Right lobe of liver (tissue), 4 donors: ENCODE measurements around the gene ST7L.

ENCODE experiments used
- CTCF ChIP-seq, 4 donors: fragments of 200-600 bp in 3 of 4; fragments of 450-650 bp in 1 of 4; IDR thresholded peaks; one replicate each; pipeline versions ENCODE4 v1.5.1 to v1.8.0; 2016 to 2022; ENCODE audit warnings: antibody characterized with exemption in 4 of 4, mild to moderate bottlenecking in 2 of 4
- POLR2A ChIP-seq: fragments of 450-650 bp; IDR thresholded peaks from one replicate; pipeline ENCODE4 v1.6.1; 2017; ENCODE audit warnings: antibody characterized with exemption, mild to moderate bottlenecking
- donor health status: DM: no; HTN: no; CAD: no.
- donor health status: DM: no; HTN: no; CAD: no.
- donor health status: DM: no; HTN: yes; CAD: no.

GRCh38 chr1:112651205-112651604 lies 32.3 kb upstream of the ST7L start:
- TF ChIP-seq CTCF (IDR thresholded peaks at IDR 0.05) (no peak), POLR2A (no peak)
